HG03469 (cell line): ENCODE data around the gene TRIM24.

ENCODE experiments used
- ATAC-seq: cut with Tn5 transposase; IDR thresholded peaks from one replicate; pipeline ENCODE4 v1.9.1; 2021; ENCODE audit warnings: mild to moderate bottlenecking, moderate library complexity, moderate number of reproducible peaks; ENCODE audit not compliant: unreplicated experiment

Gene TRIM24

GRCh38 chr7:138613630-138614029, 153.6 kb downstream of the TRIM24 start:
- ATAC-seq, result no peak

- no peak for ATAC-seq
Observed at GRCh38 chr7:138616085-138616484, 156.0 kb downstream of the TRIM24 start.

GRCh38 chr7:138618506-138618905, 158.4 kb downstream of the TRIM24 start:
- no peak for ATAC-seq

- no peak for ATAC-seq
Observed at GRCh38 chr7:138618933-138619332, 158.9 kb downstream of the TRIM24 start.

- no peak for ATAC-seq
Observed at GRCh38 chr7:138622841-138623240, 162.8 kb downstream of the TRIM24 start.

- no peak for ATAC-seq
Observed at GRCh38 chr7:138625084-138625848, 165.2 kb downstream of the TRIM24 start.

GRCh38 chr7:138625849-138626230, 165.8 kb downstream of the TRIM24 start:
- no peak for ATAC-seq

- no peak for ATAC-seq
Observed at GRCh38 chr7:138626846-138627245, 166.8 kb downstream of the TRIM24 start.

GRCh38 chr7:138627361-138627760, 167.3 kb downstream of the TRIM24 start:
- no peak for ATAC-seq

- no peak for ATAC-seq
Observed at GRCh38 chr7:138630059-138630610, 170.1 kb downstream of the TRIM24 start.

- no peak for ATAC-seq
Observed at GRCh38 chr7:138632384-138632783, 172.3 kb downstream of the TRIM24 start.

- no peak for ATAC-seq
Observed at GRCh38 chr7:138632826-138633602, 173.0 kb downstream of the TRIM24 start.
